ENCODE data around the gene POP4.
"Not testable (repeated sequence)": the region's sequence is repeated elsewhere in the genome, so short reads cannot be mapped to it uniquely, and the experiment has no call there.

POP4 gene

GRCh38 chr19:29625186-29625651 lies 19.1 kb downstream of the POP4 start:
- no peak overlapping the region for H3K27ac ChIP-seq (ENCODE audit: low read length)
- H3K4me1 ChIP-seq (ENCODE audit: control insufficient read depth in 1 of 2, insufficient read depth in 2 of 2, low read length in 2 of 2), result no peaks in the 10 kb centered on the region
- no peaks in the 10 kb centered on the region for H3K36me3 ChIP-seq (ENCODE audit: control insufficient read depth in 1 of 2, insufficient read depth in 2 of 2, low read length in 2 of 2)
- H3K27me3 ChIP-seq (ENCODE audit: low read depth, low read length), result no peaks in the 10 kb centered on the region
- no peaks in the 10 kb centered on the region for H3K9me3 ChIP-seq (ENCODE audit: control insufficient read depth in 1 of 2, low read length in 2 of 2)
- H3K4me3 ChIP-seq (ENCODE audit: low read depth in 1 of 2, low read length in 2 of 2), result no peak overlapping the region

GRCh38 chr19:29626386-29626785 lies 20.3 kb downstream of the POP4 start:
- Histone ChIP-seq H3K4me1 (ENCODE audit: control insufficient read depth in 1 of 2, insufficient read depth in 2 of 2, low read length in 2 of 2) (no peaks in the 10 kb centered on the region), H3K27ac (ENCODE audit: low read length) (no peak overlapping the region), H3K27me3 (ENCODE audit: low read depth, low read length) (no peaks in the 10 kb centered on the region), H3K36me3 (ENCODE audit: control insufficient read depth in 1 of 2, insufficient read depth in 2 of 2, low read length in 2 of 2) (no peaks in the 10 kb centered on the region), H3K9me3 (ENCODE audit: control insufficient read depth in 1 of 2, low read length in 2 of 2) (no peaks in the 10 kb centered on the region), H3K4me3 (ENCODE audit: low read depth in 1 of 2, low read length in 2 of 2) (no peak overlapping the region)

- not testable (repeated sequence) for H3K4me3 ChIP-seq (ENCODE audit: low read depth in 1 of 2, low read length in 2 of 2); H3K36me3 ChIP-seq (ENCODE audit: control insufficient read depth in 1 of 2, insufficient read depth in 2 of 2, low read length in 2 of 2); H3K27ac ChIP-seq (ENCODE audit: low read length); H3K27me3 ChIP-seq (ENCODE audit: low read depth, low read length); H3K4me1 ChIP-seq (ENCODE audit: control insufficient read depth in 1 of 2, insufficient read depth in 2 of 2, low read length in 2 of 2); H3K9me3 ChIP-seq (ENCODE audit: control insufficient read depth in 1 of 2, low read length in 2 of 2)
Observed at GRCh38 chr19:29626832-29627231, 20.7 kb downstream of the POP4 start.

- Histone ChIP-seq H3K9me3 (ENCODE audit: control insufficient read depth in 1 of 2, low read length in 2 of 2) (no peaks in the 10 kb centered on the region), H3K4me1 (ENCODE audit: control insufficient read depth in 1 of 2, insufficient read depth in 2 of 2, low read length in 2 of 2) (no peaks in the 10 kb centered on the region), H3K36me3 (ENCODE audit: control insufficient read depth in 1 of 2, insufficient read depth in 2 of 2, low read length in 2 of 2) (no peaks in the 10 kb centered on the region), H3K4me3 (ENCODE audit: low read depth in 1 of 2, low read length in 2 of 2) (no peak overlapping the region), H3K27ac (ENCODE audit: low read length) (no peak overlapping the region), H3K27me3 (ENCODE audit: low read depth, low read length) (no peaks in the 10 kb centered on the region)
Observed at GRCh38 chr19:29628661-29629385, 22.7 kb downstream of the POP4 start.

- Histone ChIP-seq H3K27me3 (ENCODE audit: low read depth, low read length) (no peaks in the 10 kb centered on the region), H3K9me3 (ENCODE audit: control insufficient read depth in 1 of 2, low read length in 2 of 2) (no peaks in the 10 kb centered on the region), H3K36me3 (ENCODE audit: control insufficient read depth in 1 of 2, insufficient read depth in 2 of 2, low read length in 2 of 2) (no peaks in the 10 kb centered on the region), H3K4me3 (ENCODE audit: low read depth in 1 of 2, low read length in 2 of 2) (no peak overlapping the region), H3K4me1 (ENCODE audit: control insufficient read depth in 1 of 2, insufficient read depth in 2 of 2, low read length in 2 of 2) (no peaks in the 10 kb centered on the region), H3K27ac (ENCODE audit: low read length) (no peak overlapping the region)
Observed at GRCh38 chr19:29629836-29630534, 23.9 kb downstream of the POP4 start.

- Histone ChIP-seq H3K9me3 (ENCODE audit: control insufficient read depth in 1 of 2, low read length in 2 of 2) (no peaks in the 10 kb centered on the region), H3K27me3 (ENCODE audit: low read depth, low read length) (no peaks in the 10 kb centered on the region), H3K4me3 (ENCODE audit: low read depth in 1 of 2, low read length in 2 of 2) (no peak overlapping the region), H3K36me3 (ENCODE audit: control insufficient read depth in 1 of 2, insufficient read depth in 2 of 2, low read length in 2 of 2) (no peaks in the 10 kb centered on the region), H3K27ac (ENCODE audit: low read length) (no peak overlapping the region), H3K4me1 (ENCODE audit: control insufficient read depth in 1 of 2, insufficient read depth in 2 of 2, low read length in 2 of 2) (no peaks in the 10 kb centered on the region)
Observed at GRCh38 chr19:29630655-29631054, 24.6 kb downstream of the POP4 start.

- H3K36me3 ChIP-seq (ENCODE audit: control insufficient read depth in 1 of 2, insufficient read depth in 2 of 2, low read length in 2 of 2), result no peaks in the 10 kb centered on the region
- H3K27me3 ChIP-seq (ENCODE audit: low read depth, low read length), result no peaks in the 10 kb centered on the region
- H3K27ac ChIP-seq (ENCODE audit: low read length), result no peak overlapping the region
- H3K9me3 ChIP-seq (ENCODE audit: control insufficient read depth in 1 of 2, low read length in 2 of 2), result no peaks in the 10 kb centered on the region
- H3K4me3 ChIP-seq (ENCODE audit: low read depth in 1 of 2, low read length in 2 of 2), result no peak overlapping the region
- H3K4me1 ChIP-seq (ENCODE audit: control insufficient read depth in 1 of 2, insufficient read depth in 2 of 2, low read length in 2 of 2), result no peaks in the 10 kb centered on the region
Observed at GRCh38 chr19:29631450-29631849, 25.4 kb downstream of the POP4 start.

GRCh38 chr19:29634002-29634401 lies 27.9 kb downstream of the POP4 start:
- Histone ChIP-seq H3K4me3 (ENCODE audit: low read depth in 1 of 2, low read length in 2 of 2) (no peak overlapping the region), H3K4me1 (ENCODE audit: control insufficient read depth in 1 of 2, insufficient read depth in 2 of 2, low read length in 2 of 2) (peaks cover 0 to 6% of the 10 kb centered on the region in 2 donors), H3K36me3 (ENCODE audit: control insufficient read depth in 1 of 2, insufficient read depth in 2 of 2, low read length in 2 of 2) (no peaks in the 10 kb centered on the region), H3K27ac (ENCODE audit: low read length) (no peak overlapping the region), H3K27me3 (ENCODE audit: low read depth, low read length) (no peaks in the 10 kb centered on the region), H3K9me3 (ENCODE audit: control insufficient read depth in 1 of 2, low read length in 2 of 2) (no peaks in the 10 kb centered on the region)

GRCh38 chr19:29634423-29635130 lies 28.5 kb downstream of the POP4 start:
- H3K4me1 ChIP-seq (ENCODE audit: control insufficient read depth in 1 of 2, insufficient read depth in 2 of 2, low read length in 2 of 2), result peaks cover 0 to 6% of the 10 kb centered on the region in 2 donors
- H3K27me3 ChIP-seq (ENCODE audit: low read depth, low read length), result no peaks in the 10 kb centered on the region
- H3K4me3 ChIP-seq (ENCODE audit: low read depth in 1 of 2, low read length in 2 of 2), result no peak overlapping the region
- H3K36me3 ChIP-seq (ENCODE audit: control insufficient read depth in 1 of 2, insufficient read depth in 2 of 2, low read length in 2 of 2), result no peaks in the 10 kb centered on the region
- no peaks in the 10 kb centered on the region for H3K9me3 ChIP-seq (ENCODE audit: control insufficient read depth in 1 of 2, low read length in 2 of 2)
- no peak overlapping the region for H3K27ac ChIP-seq (ENCODE audit: low read length)

- peaks cover 0 to 6% of the 10 kb centered on the region in 2 donors for H3K4me1 ChIP-seq (ENCODE audit: control insufficient read depth in 1 of 2, insufficient read depth in 2 of 2, low read length in 2 of 2)
- no peaks in the 10 kb centered on the region for H3K36me3 ChIP-seq (ENCODE audit: control insufficient read depth in 1 of 2, insufficient read depth in 2 of 2, low read length in 2 of 2)
- H3K27me3 ChIP-seq (ENCODE audit: low read depth, low read length), result no peaks in the 10 kb centered on the region
- H3K4me3 ChIP-seq (ENCODE audit: low read depth in 1 of 2, low read length in 2 of 2), result no peak overlapping the region
- no peaks in the 10 kb centered on the region for H3K9me3 ChIP-seq (ENCODE audit: control insufficient read depth in 1 of 2, low read length in 2 of 2)
- no peak overlapping the region for H3K27ac ChIP-seq (ENCODE audit: low read length)
Observed at GRCh38 chr19:29635963-29636362, 29.9 kb downstream of the POP4 start.

- Histone ChIP-seq H3K27ac (ENCODE audit: low read length) (no peak overlapping the region), H3K27me3 (ENCODE audit: low read depth, low read length) (no peaks in the 10 kb centered on the region), H3K4me3 (ENCODE audit: low read depth in 1 of 2, low read length in 2 of 2) (no peak overlapping the region)
Observed at GRCh38 chr19:29636553-29637360, 30.7 kb downstream of the POP4 start.

More at GRCh38 chr19:29636553-29637360, 30.7 kb downstream of the POP4 start:
- Histone ChIP-seq H3K9me3 (ENCODE audit: control insufficient read depth in 1 of 2, low read length in 2 of 2) (no peaks in the 10 kb centered on the region), H3K36me3 (ENCODE audit: control insufficient read depth in 1 of 2, insufficient read depth in 2 of 2, low read length in 2 of 2) (no peaks in the 10 kb centered on the region), H3K4me1 (ENCODE audit: control insufficient read depth in 1 of 2, insufficient read depth in 2 of 2, low read length in 2 of 2) (peaks cover 0 to 6% of the 10 kb centered on the region in 2 donors)

Measured in muscle layer of duodenum (tissue), 2 donors.